Fibroblast of skin of left biceps (primary cell): ENCODE measurements around the gene ZNF346.

ENCODE experiments used
- DNase-seq, 2 experiments: peaks; one replicate each; pipeline ENCODE4 v3.0.0-alpha.2; 2013; ENCODE audit warnings: low read depth in 2 of 2

ZNF346 gene

DNA sequence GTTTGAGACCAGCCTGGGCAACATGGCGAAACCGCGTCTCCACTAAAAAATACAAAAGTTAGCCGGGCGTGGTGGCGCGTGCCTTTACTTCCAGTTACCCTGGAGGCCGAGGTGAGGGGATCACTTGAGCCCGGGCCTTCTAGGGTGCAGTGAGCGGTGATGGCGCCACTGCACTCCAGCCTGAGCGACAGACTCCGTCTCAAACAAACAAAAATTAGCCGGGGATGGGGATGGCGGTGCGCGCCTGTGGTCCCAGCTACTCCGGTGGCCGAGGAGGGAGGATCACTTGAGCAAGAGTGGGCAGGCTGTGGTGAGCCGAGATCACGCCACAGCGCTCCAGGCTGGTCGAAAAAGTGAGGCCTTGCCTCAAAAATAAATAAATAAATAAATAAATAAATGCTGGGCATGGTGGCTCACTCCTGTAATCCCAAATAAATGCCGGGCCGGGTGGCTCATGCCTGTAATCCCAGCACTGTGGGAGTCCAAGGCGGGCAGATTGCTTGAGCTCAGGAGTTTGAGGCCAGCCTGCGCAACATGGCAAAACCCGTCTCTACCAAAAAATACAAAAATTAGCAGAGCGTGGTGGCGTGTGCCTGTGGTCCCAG lies 95.0 kb downstream of the ZNF346 start:
- DNase-seq, result no peak

DNA sequence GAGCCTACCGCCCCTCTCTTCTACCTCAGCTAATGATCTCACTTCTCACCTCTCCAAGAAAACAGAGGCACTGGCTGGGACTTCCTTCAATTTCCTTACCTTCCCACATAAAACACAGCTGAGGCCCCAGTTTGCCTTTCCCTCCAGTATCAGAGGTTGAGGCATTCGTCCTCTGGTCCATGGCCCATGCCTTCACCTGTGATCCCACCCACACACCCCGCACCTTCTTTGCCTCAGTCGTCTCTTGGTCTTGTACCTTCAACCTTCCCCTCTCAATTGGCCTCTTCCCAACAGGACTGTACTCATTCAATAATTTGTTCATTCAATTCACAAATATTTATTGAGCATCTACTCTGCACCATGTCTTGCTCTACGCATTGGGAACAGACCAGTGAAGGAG lies 100.1 kb downstream of the ZNF346 start:
- no peak for DNase-seq

DNA sequence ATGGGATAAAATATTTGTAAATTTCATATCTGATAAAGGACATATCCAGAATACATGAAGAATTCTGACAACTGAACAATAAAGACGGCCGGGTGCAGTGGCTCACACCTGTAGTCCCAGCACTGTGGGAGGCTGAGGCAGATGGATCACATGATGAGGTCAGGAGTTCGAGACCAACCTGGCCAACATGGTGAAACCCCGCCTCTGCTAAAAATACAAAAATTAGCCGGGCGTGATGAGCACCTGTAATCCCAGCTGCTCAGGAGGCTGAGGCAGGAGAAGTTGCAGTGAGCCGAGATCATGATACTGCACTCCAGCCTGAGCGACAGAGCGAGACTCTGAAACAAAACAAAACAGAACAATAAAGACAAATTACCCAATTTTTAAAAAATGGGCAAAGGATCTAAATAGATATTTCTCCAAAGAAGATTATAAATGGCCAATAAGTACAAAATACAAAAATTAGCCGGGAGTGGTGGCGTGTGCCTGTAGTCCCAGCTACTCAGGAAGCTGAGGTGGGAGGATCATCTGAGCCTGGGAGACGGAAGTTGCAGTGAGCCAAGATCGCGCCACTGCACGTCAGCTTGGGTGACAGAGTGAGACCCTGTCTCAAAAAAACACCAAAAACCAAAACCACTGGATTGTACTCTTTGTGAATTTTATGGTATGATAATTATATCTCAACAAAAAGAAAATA lies 101.4 kb downstream of the ZNF346 start:
- DNase-seq, result no peak

DNA sequence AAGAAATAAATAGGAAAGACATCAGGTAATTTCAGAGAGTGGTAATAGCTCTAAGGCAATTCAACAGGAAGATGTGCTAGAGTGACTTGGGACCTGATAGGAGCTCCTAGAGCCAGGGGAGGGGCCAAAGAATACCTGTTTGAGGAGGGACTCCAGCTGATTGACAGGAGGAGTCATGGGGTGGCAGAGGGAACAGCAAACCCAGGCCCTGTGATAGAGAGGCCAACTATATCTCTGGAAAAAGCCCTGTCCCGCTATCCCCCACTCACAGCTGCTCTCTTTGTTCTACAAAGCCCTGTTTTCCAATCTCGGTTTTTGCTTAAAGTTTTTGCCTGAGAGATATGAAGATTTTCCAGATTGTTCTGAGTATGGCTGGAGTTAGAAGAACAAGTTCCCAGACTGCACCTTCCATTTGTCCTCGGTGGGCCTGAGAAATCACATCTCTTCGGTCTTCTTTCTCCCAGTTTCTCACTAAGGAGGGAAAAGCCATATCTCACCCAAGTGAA lies 102.0 kb downstream of the ZNF346 start:
- no peak for DNase-seq

DNA sequence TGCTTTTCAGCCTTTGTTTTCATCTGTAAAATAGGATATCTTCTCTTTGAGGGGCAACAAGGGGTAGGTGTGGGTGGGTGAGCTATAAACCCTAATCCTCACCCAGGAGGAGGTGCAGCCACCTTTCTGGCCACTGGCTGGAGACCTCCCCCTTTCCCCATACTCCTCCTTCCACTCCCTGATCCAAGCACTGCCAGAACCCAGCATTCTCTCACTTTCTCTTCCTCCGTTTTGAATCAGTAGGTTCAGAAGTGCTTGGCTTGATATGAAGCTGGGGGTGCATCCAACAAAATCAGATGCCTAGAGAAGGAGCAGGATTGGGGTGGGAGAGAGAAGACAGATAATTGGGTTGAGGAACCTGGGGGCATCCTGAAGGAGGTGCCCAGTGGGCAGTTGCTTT lies 104.3 kb downstream of the ZNF346 start:
- DNase-seq, result no peak

DNA sequence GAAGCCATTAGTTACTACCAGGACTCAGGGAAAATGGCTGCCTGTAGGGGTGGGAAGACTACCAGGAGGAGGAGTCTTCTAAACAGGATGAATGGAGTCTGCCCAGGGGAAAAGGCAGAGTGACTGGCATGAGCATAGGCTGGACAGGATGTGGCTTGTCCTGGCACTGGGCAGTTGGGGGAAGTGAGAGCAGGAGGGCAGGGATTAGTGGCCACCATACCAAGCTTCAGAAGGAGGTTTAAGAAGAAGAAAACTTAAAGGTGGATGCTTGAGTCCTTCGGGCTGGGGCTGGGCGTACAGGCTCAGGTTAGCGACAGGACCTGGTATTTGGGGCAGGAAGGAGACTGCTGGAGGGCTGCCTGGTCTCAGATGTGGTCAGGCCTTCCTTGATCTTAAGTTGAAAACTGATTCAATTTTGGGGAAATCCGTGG lies 106.1 kb downstream of the ZNF346 start:
- DNase-seq, result no peak

DNA sequence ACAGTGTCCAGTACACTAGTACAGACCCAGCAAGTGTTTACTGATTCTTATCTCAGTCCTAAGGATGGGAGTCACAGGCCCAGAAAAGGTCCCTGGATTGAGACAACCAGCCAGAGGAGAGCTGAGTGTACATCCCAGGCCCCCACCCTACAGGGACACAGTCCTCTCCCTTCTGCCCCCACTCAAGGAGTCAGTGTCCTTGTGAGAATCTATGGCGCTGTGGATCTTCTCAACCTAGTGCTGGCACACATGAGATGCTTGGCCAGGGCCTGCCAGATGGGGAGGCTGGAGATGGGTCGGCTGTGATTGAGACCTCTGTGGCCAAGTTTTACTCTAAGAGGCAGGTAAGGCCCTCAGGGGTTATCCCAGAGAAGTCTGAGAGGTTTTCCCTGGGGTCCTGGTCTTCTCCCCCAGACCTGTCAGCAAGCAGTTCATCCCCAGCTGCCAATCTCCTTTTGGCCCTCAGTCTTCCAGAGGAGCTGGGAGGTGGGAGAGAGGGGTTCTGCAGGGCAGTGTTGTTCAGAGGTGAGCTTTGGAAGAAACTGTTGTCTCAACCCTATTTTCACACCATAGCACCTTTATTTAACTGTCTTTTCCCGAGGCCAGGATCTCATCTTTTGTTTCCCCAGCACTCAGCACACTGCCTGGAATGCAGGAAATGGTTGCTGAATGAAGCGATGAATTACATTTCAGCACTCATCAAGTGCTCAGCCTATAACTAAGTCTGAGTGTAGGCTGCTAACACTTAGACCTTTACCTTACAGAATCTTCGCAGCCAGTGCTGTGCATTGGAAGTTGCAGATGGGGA lies 107.9 kb downstream of the ZNF346 start:
- DNase-seq, result no peak
